Mononuclear cell (primary cell): ENCODE results near the gene WNK2. TPM values are rescaled to one million over a fixed set of nuclear protein-coding genes. Genes with fewer than 3 reads are reported as not detected.

Experiments used
- H3K27me3 ChIP-seq: 2 replicates; pipeline ENCODE4 v1.6.0; 2011; ENCODE audit warnings: low read length, control low read depth; ENCODE audit not compliant: insufficient read depth
- H3K4me1 ChIP-seq: 2 replicates; pipeline ENCODE4 v1.5.1; 2011; ENCODE audit warnings: mild to moderate bottlenecking, low read length, control low read depth; ENCODE audit not compliant: insufficient read depth
- H3K4me3 ChIP-seq: 2 replicates; pipeline ENCODE4 v1.5.1; 2011; ENCODE audit warnings: mild to moderate bottlenecking, low read length, moderate library complexity
- H3K9me3 ChIP-seq: 2 replicates; pipeline ENCODE4 v1.5.1; 2011; ENCODE audit warnings: low read depth, mild to moderate bottlenecking, control low read depth, low read length
- total RNA-seq: library from RNA; depleted of rRNA; stranded (reverse); fragments of >200 nt; gene quantifications from one replicate; pipeline ENCODE4 v1.2.3, GENCODE V29; 2012

The WNK2 gene
- total RNA-seq, 1 donor = 0.10 TPM

DNA sequence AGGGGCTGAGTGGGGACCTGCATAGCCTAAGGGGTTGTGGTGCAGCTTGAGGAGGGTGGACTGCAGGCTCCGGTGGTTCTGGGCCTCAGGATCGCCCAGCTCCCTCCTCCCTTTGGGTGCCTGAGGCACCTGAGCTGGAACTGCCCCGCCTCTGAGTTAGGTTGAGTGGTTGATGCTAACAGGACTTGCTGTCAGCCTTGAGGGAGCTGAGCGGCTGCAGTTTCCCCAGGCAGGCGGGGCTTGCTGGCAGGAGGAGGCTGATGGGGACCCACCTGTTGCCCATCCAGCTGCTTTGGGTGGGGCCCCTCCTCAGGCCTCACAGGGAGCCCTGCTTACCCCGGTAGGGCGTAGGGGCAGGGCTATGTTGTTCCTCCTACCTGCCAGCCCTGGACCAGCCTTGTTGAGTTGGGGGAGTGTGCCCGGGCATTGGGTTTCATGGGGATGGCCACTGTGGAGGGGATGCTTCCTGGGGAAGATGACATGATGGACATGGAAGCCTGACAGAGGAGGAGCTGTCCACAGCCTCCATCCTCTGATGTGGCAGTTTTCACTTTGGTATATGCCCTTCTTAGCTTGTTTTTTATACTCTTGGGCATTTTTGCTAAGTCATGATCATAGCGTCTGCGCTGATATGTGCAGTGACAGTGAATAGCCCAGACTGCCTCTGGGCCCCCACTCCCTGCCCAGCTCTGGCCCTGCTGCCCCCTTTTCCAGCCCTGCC lies 14.3 kb downstream of the WNK2 start:
- H3K4me1 ChIP-seq = no peaks in the 10 kb centered on the region
- no peak overlapping the region for H3K4me3 ChIP-seq
- peaks cover 2% of the 10 kb centered on the region for H3K27me3 ChIP-seq
- no peaks in the 10 kb centered on the region for H3K9me3 ChIP-seq

DNA sequence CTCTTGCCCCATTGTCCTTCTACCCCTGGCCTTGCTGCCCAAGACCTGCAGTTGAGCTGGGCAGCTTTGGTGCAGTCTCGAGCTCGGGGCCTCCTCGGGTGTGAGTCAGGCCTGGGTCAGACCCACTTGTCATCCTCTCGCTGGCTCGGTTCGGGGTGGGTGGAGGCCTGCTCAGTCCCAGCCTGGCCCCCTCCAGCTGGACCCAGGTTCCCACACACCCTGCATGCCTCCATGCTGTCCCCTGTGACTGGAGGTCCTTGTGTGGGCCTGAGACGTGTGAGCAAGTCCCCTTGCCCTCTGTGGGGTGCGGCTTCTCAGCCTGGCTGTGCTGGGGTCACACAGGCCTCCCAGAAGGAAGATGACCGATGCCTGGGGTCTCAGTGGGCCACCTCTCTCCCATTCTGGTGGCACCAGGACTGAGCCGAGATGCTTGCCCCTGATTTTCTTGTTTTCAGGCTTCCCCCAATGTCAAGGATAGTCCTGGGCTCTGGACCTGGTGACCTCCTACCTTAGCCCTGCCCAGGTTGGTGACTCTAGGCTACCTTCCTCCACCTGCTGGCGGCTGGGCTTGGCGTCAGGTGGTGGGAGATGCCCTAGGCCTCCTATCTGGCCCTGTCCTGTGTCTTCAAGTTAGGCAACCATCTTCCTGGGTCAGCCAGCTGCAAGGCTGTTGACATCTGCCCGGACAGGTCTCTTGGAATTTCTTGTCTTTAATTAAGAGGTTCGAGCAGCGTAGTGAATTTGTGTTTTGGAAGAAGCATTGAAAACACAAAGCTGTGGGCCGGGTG lies 15.1 kb downstream of the WNK2 start:
- Histone ChIP-seq H3K4me3 (no peak overlapping the region), H3K4me1 (no peaks in the 10 kb centered on the region), H3K9me3 (no peaks in the 10 kb centered on the region), H3K27me3 (peaks cover 2% of the 10 kb centered on the region)

DNA sequence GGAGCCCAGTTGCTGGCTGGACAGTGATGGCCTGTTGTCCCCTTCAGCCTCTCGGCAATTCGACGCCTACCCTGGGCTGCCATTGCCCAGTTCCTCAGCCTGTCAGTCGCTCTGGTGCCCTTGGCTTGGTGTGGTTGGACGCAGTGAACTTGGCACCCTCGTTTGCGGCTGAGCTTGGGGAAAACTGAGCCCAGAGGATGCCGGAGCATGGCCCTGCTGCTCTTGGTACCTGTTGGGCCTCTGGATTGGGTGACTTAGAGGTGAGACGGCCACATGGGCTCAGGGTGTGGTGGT lies 16.5 kb downstream of the WNK2 start:
- Histone ChIP-seq H3K9me3 (no peaks in the 10 kb centered on the region), H3K27me3 (no peaks in the 10 kb centered on the region), H3K4me3 (no peak overlapping the region), H3K4me1 (no peaks in the 10 kb centered on the region)

DNA sequence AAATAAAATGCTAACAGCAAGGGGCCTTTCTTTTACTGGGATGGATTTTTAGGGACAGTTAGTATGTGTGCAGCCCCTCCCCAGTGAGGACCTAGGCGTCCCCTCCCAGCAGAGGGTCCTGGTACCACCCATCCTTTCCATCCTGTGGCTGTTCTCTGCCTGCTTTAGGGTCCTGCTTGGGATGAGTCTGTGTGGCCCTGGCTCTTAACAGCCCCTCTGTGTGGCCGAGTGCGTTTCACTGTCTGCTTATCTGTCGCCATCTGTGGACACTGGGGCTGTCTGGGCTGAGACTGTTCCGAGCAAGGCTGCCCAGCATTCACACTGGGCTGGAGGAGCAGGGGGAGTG lies 17.0 kb downstream of the WNK2 start:
- Histone ChIP-seq H3K9me3 (no peaks in the 10 kb centered on the region), H3K4me1 (no peaks in the 10 kb centered on the region), H3K4me3 (no peak overlapping the region), H3K27me3 (no peaks in the 10 kb centered on the region)

DNA sequence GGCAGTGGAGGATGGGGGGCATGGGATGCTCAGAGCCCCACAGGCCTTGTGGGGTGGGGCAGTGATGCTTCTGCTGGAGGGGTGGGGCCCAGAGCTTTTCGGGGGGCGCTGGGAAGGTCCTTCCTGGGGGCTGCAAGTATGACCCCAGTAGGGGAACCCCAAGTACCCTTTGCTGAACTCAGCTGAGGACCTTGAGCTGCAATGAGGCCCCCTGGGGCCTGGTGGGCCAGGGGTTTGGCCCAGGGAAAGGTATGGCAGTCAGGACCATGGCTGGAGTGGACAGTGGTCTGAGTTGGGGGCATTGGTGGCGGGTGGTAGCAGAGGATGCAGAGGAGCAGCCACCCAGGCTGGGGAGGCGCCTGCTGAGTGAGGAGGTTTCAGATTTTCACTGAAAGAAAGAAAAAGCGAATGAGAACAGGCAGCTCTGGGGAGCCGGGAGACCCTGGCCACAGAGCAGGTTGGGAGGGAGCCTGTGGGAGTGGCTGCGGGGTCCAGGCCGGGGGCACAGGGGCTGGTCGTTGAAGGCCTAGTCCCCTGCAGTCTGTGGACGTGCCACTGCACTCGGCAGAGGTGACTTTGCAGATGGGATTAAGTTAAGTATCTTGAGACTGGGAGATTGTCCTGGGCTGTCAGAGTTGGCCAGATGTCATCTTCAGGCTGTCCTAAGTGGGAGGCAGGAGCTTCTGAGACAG lies 19.2 kb downstream of the WNK2 start:
- Histone ChIP-seq H3K27me3 (no peaks in the 10 kb centered on the region), H3K4me3 (no peak overlapping the region), H3K4me1 (no peaks in the 10 kb centered on the region), H3K9me3 (no peaks in the 10 kb centered on the region)

DNA sequence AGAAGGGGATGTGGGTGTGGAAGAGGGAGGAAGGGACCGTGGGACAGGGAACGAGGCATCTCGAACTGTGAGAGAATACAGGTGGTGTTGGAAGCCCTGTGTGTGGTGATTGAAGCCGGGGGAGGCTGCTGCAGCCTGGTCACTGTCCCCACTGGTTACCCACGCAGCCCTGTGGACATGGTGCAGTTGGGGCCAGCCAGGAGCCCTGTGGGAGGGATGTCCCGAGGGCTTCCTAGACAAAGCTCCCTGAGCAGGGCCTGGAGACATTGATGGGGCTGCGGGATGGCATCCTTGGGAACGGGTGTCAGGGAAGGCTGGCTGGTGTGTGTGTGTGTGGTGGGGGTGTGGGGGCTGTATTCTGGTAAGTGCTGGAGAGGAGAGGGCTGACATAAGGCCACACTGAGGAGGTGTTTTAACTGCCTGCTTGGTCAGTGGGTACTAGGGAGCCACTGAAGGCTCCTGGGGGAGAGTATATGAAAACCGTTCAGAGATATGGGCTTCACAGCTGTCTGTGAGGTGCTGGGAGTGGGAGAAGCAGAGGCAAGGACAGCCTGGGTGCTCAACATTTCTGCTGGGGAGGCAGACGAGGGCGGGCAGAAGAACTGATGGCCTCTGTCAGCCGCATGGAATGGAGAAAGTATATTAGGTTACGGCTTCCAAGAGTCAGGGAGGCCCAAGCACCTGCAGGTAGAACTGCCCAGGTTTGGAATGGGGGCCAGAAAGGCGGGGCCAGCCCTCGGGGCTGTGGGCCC lies 20.0 kb downstream of the WNK2 start:
- Histone ChIP-seq H3K4me3 (no peak overlapping the region), H3K4me1 (no peaks in the 10 kb centered on the region), H3K9me3 (no peaks in the 10 kb centered on the region)

DNA sequence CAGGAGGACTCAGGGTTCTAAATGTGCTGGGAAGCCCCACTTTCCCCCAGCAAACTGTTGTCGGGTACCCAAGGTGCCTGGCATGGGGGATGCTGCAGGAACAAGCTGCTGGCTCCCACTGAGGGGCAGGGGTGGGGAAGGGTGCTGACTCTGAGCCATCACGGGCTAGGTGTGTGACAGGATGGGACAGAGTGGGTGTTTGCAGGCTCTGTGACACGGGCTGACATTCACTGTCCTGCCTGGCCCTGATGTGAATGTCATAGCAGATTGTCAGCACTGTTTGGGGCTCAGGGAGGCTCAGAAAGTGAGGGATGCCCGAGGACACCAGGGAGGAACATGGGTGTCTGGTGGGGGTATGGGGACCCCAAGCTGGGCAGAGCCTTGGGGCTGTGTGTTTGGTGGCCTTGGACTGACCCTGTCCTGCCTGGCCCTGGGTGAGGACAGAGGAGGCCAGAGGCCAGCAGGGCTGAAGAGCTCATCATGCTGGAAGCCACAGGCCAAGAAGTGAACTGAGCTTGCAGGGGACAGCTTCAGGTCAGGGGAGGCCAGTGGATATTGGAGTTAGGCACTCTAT lies 20.6 kb downstream of the WNK2 start:
- no peaks in the 10 kb centered on the region for H3K9me3 ChIP-seq
- no peaks in the 10 kb centered on the region for H3K27me3 ChIP-seq
- H3K4me1 ChIP-seq = no peaks in the 10 kb centered on the region
- H3K4me3 ChIP-seq = no peak overlapping the region

More for the DNA sequence above, 20.0 kb downstream of the WNK2 start:
- H3K27me3 ChIP-seq = no peaks in the 10 kb centered on the region

DNA sequence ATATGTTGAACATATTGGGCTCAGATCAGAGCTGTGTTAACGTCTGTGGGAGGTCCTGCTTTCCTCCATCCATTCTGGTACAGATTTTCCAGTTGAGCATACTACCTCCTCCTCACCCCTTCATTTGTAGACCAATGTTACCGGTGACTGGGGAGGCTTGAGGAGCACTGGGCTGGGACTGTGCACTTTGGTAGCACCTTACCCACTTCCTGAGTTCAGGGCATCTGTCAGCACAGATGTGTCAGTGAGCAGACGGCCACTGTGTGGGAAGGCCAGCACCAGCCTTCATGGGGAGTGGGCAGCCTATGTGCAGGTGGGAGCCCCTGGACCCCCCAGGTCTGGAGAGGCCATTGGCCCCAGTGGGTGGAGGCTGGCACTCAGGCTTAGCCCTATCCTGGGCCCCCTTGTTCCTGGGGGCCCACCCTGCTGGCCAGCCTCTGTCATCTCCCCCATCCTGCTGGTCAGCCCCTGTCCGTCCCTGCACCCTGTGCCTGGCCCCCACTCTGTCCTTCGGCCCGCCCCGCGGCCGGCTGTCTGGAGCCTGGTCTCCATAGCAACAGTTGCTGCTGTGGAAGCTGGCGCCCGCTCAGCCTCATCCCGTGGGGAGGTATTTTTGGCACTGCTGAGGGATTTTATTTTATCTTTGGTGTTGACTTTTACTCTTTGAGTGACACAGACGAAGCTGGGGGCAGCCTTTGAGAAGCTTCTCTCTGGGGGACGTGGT lies 21.3 kb downstream of the WNK2 start:
- Histone ChIP-seq H3K27me3 (no peaks in the 10 kb centered on the region), H3K4me1 (no peaks in the 10 kb centered on the region), H3K9me3 (no peaks in the 10 kb centered on the region), H3K4me3 (no peak overlapping the region)

DNA sequence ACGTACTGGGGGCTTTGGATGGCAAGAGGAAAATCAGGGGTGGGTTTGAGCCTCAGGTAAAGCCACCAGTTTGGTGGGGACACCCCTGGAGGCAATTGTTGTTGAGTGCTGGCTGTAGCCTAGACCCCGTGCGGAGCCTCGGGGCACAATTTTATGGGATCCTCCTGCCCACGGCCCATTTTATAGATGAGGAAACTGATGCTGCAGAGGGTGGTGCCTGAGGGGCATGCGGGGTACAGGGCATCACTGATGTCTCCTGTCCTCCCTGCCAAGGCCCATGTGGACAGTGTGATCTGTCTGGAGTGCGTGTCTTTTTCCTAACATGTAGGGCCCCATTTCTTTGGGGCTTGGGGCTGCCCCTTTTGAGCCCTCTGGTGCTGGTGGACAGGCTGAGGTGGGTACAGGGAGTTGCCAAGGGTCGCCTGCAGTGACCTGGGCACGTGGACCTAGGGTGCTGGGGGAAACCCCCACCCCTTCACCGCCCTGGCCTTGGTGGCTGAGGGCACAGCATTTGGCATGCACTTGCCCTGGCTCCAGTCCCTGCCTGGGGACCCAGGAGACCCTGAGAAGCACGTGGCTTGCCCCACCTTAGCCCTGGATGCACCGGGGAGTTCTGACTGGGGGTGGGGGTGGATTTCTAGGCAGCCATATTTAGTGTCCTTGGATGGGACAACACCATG lies 22.1 kb downstream of the WNK2 start:
- H3K4me3 ChIP-seq = no peak overlapping the region
- H3K4me1 ChIP-seq = no peaks in the 10 kb centered on the region
- no peaks in the 10 kb centered on the region for H3K9me3 ChIP-seq
- no peaks in the 10 kb centered on the region for H3K27me3 ChIP-seq

DNA sequence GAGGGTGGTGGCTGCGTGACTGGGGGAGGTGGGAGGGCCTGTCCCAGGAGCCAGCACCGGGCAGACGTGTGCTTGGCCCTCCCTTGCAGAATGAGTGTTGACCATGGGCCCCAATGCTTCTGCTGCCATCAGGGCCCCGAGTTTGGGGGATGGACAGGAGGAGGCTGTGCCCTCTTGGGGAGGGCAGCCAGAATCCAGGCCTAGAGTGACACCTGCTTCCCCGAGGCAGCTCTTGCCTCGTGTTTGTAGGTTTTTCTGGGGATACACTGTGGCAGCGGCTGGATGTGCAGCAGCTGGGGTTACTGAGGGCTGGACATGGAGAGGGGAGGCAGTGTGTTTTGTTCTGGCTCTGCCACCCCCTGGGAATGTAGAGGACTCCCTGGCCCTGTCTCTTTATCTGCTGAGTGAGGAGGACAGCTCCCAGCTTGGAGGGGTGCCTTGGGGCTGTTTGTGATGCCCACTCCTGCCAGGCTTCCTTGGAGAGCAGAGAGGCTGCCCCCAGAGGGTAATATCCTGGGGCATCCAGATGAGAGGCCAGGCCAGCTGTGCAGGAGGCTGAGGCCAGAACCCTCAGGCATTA lies 22.7 kb downstream of the WNK2 start:
- no peak overlapping the region for H3K4me3 ChIP-seq
- no peaks in the 10 kb centered on the region for H3K9me3 ChIP-seq
- H3K27me3 ChIP-seq = no peaks in the 10 kb centered on the region
- no peaks in the 10 kb centered on the region for H3K4me1 ChIP-seq

DNA sequence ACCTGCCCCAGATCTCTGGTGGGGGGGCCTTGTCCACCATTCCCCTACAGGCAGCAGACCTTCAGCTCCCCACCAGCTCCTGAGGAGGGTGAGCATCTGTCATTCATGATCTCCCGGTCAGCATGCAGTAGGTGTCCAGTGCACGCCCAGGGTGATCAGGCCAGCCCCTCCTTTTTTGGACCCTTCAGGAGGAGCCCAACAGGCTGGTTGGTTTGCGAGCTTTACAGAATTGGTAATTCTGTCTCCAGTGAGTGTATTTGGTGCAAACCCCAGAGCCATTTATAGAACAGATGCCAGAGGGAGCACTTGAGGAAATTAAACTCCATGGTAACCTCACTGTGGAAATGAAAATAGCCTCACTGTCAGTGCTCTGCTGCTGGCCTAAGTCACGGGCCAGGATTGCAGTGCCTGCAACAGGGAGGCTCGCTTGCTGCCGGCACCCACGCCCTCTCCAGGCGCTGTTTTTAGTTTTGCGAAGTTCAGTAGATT lies 23.4 kb downstream of the WNK2 start:
- Histone ChIP-seq H3K9me3 (no peaks in the 10 kb centered on the region), H3K4me1 (no peaks in the 10 kb centered on the region), H3K4me3 (no peak overlapping the region), H3K27me3 (no peaks in the 10 kb centered on the region)

DNA sequence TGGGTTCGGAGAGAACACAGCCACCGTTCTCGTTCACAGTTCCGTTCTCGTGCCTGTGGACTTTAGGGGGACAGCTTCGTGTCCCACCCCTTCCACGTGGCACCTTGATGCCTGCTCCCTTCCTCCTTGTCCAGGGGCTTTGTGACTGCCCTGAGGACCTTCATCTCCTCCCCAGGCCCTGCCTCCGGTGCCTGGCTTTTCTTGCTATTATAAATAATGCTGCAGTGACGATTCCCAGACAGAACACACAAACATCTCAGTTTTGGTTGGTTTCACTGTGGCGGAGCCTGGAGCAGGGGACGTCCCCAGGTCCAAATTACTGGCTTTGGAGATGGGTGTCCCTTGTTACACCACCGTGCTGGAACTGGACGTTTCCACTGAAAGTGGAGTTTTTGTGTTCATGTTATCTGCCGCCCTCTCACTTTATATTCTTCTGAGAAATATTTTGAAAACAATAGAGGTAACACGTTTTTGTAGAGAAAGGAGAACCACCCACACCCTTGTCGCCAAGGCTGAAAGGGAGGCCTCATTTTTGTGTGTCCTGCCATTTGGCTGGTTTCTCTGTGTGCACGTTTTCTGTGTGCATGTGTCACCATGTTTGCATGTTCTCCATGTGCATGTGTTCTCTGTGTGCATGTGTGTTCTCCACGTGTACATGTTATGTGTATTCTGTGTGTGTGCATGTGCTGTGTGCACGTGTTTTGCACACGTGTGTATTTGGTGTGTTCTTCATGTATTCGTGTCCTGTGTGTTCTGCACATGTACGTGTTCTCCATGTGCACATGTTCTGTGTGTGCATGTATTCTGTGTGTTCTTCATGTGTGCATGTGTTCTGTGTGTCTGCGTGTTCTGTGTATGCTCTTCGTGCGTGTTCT lies 24.2 kb downstream of the WNK2 start:
- Histone ChIP-seq H3K4me3 (no peak overlapping the region), H3K27me3 (no peaks in the 10 kb centered on the region), H3K9me3 (no peaks in the 10 kb centered on the region), H3K4me1 (no peaks in the 10 kb centered on the region)

DNA sequence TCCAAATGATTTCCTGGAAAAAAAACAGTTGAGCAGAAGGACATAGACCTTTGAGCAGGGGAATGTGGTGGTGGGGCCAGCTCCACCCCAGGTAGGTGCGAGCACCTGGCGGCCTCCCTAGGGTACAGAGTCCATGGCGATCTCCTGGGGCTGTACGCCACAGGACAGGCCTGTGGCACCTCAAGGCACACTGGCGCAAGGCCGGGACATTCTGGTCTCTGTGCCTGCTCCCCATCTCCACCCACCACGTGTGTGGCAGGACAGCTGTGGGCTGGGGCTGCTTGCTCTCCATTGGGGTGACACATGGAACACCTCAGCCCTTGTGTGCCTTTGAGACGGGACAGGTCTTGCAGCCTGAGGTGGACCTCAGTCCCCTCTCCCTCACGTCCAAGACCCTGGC lies 25.2 kb downstream of the WNK2 start:
- Histone ChIP-seq H3K27me3 (no peaks in the 10 kb centered on the region), H3K4me1 (no peaks in the 10 kb centered on the region), H3K9me3 (no peaks in the 10 kb centered on the region), H3K4me3 (no peak overlapping the region)
